Thyroid gland (tissue), 4 donors: ENCODE results near the gene ABR. TPM values are rescaled to one million over a fixed set of nuclear protein-coding genes. Genes with fewer than 3 reads are reported as not detected.
A peak's percentile ranks its signal among the peaks of the same experiment; 100 is the strongest.

ENCODE experiments used
- DNase-seq, 2 donors: peaks; one replicate each; pipeline ENCODE4 v3.0.0-alpha.2; 2019
- H3K27ac ChIP-seq, 3 donors: fragments of 200-600 bp; sonication (generic); 1 replicate in 2 of 3; 2 replicates in 1 of 3; pipeline ENCODE4 v1.5.1; 2016 to 2019; ENCODE audit warnings: mild to moderate bottlenecking in 1 of 3, moderate library complexity in 1 of 3
- H3K27me3 ChIP-seq: fragments of 200-600 bp; sonication (generic); one replicate; pipeline ENCODE4 v1.5.1; 2019
- H3K36me3 ChIP-seq, 2 donors: fragments of 200-600 bp; sonication (generic); one replicate each; pipeline ENCODE4 v1.5.1; 2016 to 2019
- H3K4me1 ChIP-seq, 2 donors: fragments of 200-600 bp; sonication (generic); one replicate each; pipeline ENCODE4 v1.5.1; 2017 to 2019
- H3K4me3 ChIP-seq, 3 donors: fragments of 200-600 bp; sonication (generic); replicated peaks in 1 of 3; 1 replicate in 2 of 3; 2 replicates in 1 of 3; pipeline ENCODE4 v1.5.1; 2016; ENCODE audit warnings: mild to moderate bottlenecking in 1 of 3
- H3K9me3 ChIP-seq: fragments of 200-600 bp; sonication (generic); one replicate; pipeline ENCODE4 v1.5.1; 2017
- POLR2A ChIP-seq, 2 donors: fragments of 450-650 bp; IDR thresholded peaks; one replicate each; pipeline ENCODE4 v1.6.1; 2017; ENCODE audit warnings: antibody characterized with exemption in 2 of 2, mild to moderate bottlenecking in 2 of 2, moderate library complexity in 1 of 2
- WGBS, 2 donors: methylation state at CpG; one replicate each; pipeline ENCODE4 v1.1.5; 2017; 5-methylcytosine and 5-hydroxymethylcytosine counted together
- intact Hi-C: fragments of 100-400 bp; cut with DNase I; formaldehyde crosslinking; loops from one replicate; pipeline ENCODE4 v1.15.1; 2023
- total RNA-seq, 4 donors: library from RNA; depleted of rRNA; stranded (reverse); fragments of >200 nt; gene quantifications; one replicate each; pipeline ENCODE4 v1.2.3, GENCODE V29; 2016
- TF ChIP-seq, protein P1 (sequence below), 6 experiments: fragments of 200-600 bp in 3 of 6; fragments of 450-650 bp in 3 of 6; sonication (generic) in 3 of 6; IDR thresholded peaks; one replicate each; pipeline ENCODE4 v1.5.1; 2016 to 2019; ENCODE audit warnings: antibody characterized with exemption in 6 of 6, mild to moderate bottlenecking in 2 of 6, inconsistent platforms in 1 of 6, moderate library complexity in 1 of 6

ABR gene
- total RNA-seq, 4 donors from 2014 or later: 23.7 to 33.7 (median 31.5) TPM

DNA sequence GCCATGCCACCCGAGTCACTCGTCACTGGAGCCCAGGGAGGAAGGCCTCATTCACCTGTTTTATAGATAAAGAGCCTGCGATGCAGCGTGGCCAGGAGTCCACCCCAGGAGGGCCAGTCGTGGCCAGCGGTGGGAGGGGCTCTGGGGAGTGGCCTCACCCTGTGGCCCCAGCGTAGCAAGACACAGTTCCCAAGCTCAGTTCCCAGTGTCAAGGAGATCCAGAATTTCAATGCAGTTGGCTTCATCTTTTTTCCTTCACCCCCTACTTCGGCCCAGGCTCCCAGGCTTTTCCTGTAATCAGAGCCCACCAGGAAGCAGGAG lies 84.0 kb downstream of the ABR start:
- Histone ChIP-seq H3K4me1 (peaks cover 0 to under 1% of the 10 kb centered on the region in 2 donors), H3K4me3 (no peak overlapping the region), H3K27ac (no peak overlapping the region), H3K9me3 (no peaks in the 10 kb centered on the region), H3K27me3 (no peaks in the 10 kb centered on the region), H3K36me3 (no peaks in the 10 kb centered on the region)
- 85 to 87% methylated on average over 3 to 4 of the region's 8 CpGs for WGBS, 2 donors
- TF ChIP-seq, protein P1, sequence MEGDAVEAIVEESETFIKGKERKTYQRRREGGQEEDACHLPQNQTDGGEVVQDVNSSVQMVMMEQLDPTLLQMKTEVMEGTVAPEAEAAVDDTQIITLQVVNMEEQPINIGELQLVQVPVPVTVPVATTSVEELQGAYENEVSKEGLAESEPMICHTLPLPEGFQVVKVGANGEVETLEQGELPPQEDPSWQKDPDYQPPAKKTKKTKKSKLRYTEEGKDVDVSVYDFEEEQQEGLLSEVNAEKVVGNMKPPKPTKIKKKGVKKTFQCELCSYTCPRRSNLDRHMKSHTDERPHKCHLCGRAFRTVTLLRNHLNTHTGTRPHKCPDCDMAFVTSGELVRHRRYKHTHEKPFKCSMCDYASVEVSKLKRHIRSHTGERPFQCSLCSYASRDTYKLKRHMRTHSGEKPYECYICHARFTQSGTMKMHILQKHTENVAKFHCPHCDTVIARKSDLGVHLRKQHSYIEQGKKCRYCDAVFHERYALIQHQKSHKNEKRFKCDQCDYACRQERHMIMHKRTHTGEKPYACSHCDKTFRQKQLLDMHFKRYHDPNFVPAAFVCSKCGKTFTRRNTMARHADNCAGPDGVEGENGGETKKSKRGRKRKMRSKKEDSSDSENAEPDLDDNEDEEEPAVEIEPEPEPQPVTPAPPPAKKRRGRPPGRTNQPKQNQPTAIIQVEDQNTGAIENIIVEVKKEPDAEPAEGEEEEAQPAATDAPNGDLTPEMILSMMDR (IDR thresholded peaks at IDR 0.05): no peak
- no peak for TF ChIP-seq POLR2A (IDR thresholded peaks at IDR 0.05)
- intact Hi-C loops: no loop called here
- DNase-seq: no peak

DNA sequence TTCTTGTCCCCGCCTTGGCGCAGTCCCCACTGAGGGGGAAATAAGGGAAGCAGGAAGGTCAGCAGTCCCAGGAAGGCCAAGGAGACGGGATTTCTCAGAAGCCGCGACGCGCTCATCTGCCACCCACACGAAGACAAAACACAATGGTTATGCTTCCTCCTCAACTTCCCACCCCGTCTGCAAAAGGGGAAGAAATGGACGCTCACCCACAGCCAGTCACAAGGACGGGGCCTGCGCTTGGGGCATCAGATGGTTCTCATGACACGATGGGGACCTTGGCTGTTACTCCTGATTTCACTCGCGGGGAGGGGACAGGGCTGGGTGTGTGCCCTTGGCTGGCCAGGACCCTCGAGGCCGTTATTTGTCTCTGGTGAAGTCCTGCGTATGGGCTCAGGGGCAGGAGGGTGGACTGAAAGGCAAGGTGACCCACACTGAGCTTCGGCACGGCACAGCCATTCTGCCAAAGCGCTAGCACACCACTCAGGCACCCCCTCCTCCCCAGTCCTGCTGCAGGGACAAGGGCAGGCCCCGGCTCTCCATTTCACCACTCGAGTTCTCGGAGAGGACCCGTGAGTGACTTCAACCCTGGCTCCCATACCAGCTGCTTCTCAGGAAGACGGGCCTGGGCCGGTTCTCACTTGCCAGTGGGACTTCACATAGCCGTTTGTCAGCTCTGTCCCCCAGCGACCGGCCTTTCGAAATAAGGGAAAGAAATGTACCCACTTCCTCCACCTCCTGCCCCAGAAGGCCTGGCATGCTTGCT lies 84.5 kb downstream of the ABR start:
- H3K27me3 ChIP-seq: no peaks in the 10 kb centered on the region
- no peak for DNase-seq
- H3K27ac ChIP-seq: no peak overlapping the region
- H3K4me1 ChIP-seq: peaks cover 0 to 5% of the 10 kb centered on the region in 2 donors
- no peak for TF ChIP-seq POLR2A (IDR thresholded peaks at IDR 0.05)
- TF ChIP-seq, protein P1 (IDR thresholded peaks at IDR 0.05): no peak
- WGBS, 2 donors: 80 to 83% methylated on average over 22 to 30 of the region's 31 CpGs
- H3K36me3 ChIP-seq: no peaks in the 10 kb centered on the region
- intact Hi-C loops: no loop called here
- no peaks in the 10 kb centered on the region for H3K9me3 ChIP-seq
- no peak overlapping the region for H3K4me3 ChIP-seq

GRCh38 chr17:1094591-1094990 lies 85.2 kb downstream of the ABR start:
- no peaks in the 10 kb centered on the region for H3K9me3 ChIP-seq
- no peak for TF ChIP-seq POLR2A (IDR thresholded peaks at IDR 0.05)
- TF ChIP-seq, protein P1 (IDR thresholded peaks at IDR 0.05): no peak
- intact Hi-C loops: no loop called here
- H3K27me3 ChIP-seq: no peaks in the 10 kb centered on the region
- H3K4me3 ChIP-seq: no peak overlapping the region
- WGBS, 2 donors: 97 to 98% methylated on average over 6 of the region's 6 CpGs
- H3K4me1 ChIP-seq: peaks cover 0 to 12% of the 10 kb centered on the region in 2 donors
- no peak for DNase-seq
- H3K27ac ChIP-seq: no peak overlapping the region
- H3K36me3 ChIP-seq: no peaks in the 10 kb centered on the region

DNA sequence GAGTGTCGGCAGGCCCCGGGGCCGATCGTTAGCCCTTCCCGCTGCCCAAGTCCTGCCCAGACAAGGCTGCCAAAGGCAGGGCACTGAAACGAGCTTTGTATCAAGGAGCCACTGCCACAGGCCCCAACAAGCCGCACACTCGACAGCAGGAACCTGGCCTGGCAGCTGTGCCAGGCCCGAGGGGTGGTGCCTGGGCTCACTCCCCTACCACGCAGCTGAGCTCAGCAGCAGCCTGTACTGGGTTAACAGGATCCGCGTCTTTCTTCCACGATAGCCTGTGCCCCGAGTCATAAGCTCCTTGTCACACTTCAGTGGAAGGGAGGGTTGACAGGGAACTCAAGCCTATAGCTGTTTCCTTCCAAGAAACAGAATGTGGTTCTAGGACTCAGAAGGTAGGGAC lies 87.9 kb downstream of the ABR start:
- Histone ChIP-seq H3K9me3 (no peaks in the 10 kb centered on the region), H3K27ac (no peak overlapping the region), H3K4me1 (peaks cover 7 to 27% of the 10 kb centered on the region in 2 donors), H3K4me3 (no peak overlapping the region), H3K27me3 (no peaks in the 10 kb centered on the region), H3K36me3 (no peaks in the 10 kb centered on the region)
- 51 to 70% methylated on average over 13 to 14 of the region's 14 CpGs for WGBS, 2 donors
- TF ChIP-seq, protein P1 (IDR thresholded peaks at IDR 0.05): no peak
- no peak for TF ChIP-seq POLR2A (IDR thresholded peaks at IDR 0.05)
- peak; percentile 25 to 39 for DNase-seq
- intact Hi-C loops: no loop called here

GRCh38 chr17:1091190-1091534 lies 88.6 kb downstream of the ABR start:
- no peak for TF ChIP-seq POLR2A (IDR thresholded peaks at IDR 0.05)
- TF ChIP-seq, protein P1 (IDR thresholded peaks at IDR 0.05): no peak
- WGBS, 2 donors: 100% methylated on average over 4 to 7 of the region's 8 CpGs
- H3K4me3 ChIP-seq: no peak overlapping the region
- H3K36me3 ChIP-seq: no peaks in the 10 kb centered on the region
- intact Hi-C loops: no loop called here
- no peaks in the 10 kb centered on the region for H3K9me3 ChIP-seq
- H3K4me1 ChIP-seq: peaks cover 7 to 27% of the 10 kb centered on the region in 2 donors
- H3K27ac ChIP-seq: peak overlapping the region in 1 of 3 donors; percentile 88
- DNase-seq: no peak
- H3K27me3 ChIP-seq: no peaks in the 10 kb centered on the region
